Stimulated activated CD8-positive, alpha-beta memory T cell treated with anti-CD3 and anti-CD28 coated beads, Interleukin-4, amount 100 ng/mL, for 1 hour (primary cell): Measurements from ENCODE around the gene A2M.

ENCODE experiments used
- DNase-seq, 2 donors: peaks; one replicate each; pipeline ENCODE4 v3.0.0-alpha.2; 2020; ENCODE audit warnings: low read depth in 2 of 2, low spot score in 1 of 2

Gene A2M

GRCh38 chr12:9040484-9041186, 75.1 kb downstream of the A2M start:
- no peak for DNase-seq

GRCh38 chr12:9039397-9039977, 76.2 kb downstream of the A2M start:
- no peak for DNase-seq

- DNase-seq: no peak
Observed at GRCh38 chr12:9037431-9037830, 78.3 kb downstream of the A2M start.

GRCh38 chr12:9036227-9036626, 79.5 kb downstream of the A2M start:
- DNase-seq: no peak

- DNase-seq: no peak
Observed at GRCh38 chr12:9034095-9034494, 81.6 kb downstream of the A2M start.

- DNase-seq: no peak
Observed at GRCh38 chr12:9033265-9033887, 82.3 kb downstream of the A2M start.

GRCh38 chr12:9032202-9032964, 83.3 kb downstream of the A2M start:
- DNase-seq: no peak

GRCh38 chr12:9030776-9031175, 84.9 kb downstream of the A2M start:
- no peak for DNase-seq

GRCh38 chr12:9027161-9028059, 88.3 kb downstream of the A2M start:
- DNase-seq: no peak

GRCh38 chr12:9024512-9024911, 91.2 kb downstream of the A2M start:
- DNase-seq: no peak

GRCh38 chr12:9022592-9022991, 93.1 kb downstream of the A2M start:
- no peak for DNase-seq
